COLO829 (cell line): ENCODE measurements around the gene MEGF9.

ENCODE experiments used
- DNase-seq: peaks from one replicate; pipeline ENCODE4 v3.0.0; 2012; ENCODE audit warnings: low spot score

MEGF9 gene

DNA sequence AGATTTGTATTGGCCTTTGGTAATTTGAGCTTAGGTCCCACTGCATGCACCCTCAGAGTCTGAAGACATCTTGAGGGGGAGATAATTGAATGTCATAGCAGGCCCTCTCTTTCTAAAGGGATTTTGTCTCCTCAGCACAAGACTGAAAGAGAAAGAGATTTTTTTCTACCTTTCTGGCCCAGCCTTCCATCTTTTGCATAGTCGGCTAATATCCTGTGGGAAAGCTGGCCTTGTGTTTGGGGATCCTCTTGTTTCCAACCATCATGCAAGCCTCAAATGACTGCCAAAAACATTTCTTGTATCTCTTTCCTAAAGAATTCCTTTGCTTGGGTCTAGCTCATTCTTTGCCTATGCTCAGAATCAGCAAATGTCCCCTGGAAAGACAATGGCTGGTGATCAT, 92.3 kb downstream of the MEGF9 start:
- DNase-seq, result no peak

DNA sequence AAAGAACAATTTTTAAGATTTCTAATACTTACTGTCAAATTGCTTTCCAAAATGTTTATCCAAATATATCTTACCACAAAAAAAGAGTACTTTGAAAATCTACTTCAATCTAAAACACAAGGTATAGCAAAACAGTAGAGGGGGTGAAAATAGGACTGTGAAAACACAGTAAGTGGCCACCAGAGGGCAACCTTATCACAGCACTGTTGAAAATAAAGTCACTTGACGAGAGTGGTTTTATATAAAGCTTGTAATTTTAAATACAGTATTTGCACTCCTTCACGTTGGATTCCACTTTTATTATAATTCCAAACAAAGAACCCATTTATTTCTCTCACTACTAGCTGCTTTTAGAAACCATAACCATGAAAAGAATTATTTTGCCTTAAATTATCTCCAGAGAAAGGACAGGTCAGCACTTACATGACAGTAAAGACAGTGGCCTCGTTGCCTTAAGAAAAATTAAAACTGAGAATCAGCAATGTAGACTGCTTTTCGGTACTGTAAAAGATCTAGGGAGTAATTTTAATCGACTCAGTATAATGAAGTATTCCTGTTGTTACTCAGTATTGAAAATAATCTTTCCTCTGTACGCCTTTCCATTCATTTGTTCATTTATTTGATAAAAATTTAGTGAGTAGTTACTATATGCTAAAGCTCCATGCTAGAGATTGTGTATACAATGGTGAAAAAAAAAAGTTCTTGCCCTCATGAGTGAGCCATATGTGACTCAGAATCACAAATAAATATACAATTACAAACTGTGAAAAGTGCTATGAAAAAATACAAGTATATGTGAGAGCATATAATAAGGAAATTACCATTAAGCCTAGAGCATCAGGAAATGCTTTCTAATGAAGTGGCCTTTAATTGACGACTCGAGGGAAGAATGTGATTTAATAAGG, 94.3 kb downstream of the MEGF9 start:
- peak; percentile 88 for DNase-seq

GRCh38 chr9:120616966-120617935, 97.0 kb downstream of the MEGF9 start:
- peak; percentile 22 for DNase-seq

- no peak for DNase-seq
Observed at GRCh38 chr9:120612218-120612617, 102.1 kb downstream of the MEGF9 start.

DNA sequence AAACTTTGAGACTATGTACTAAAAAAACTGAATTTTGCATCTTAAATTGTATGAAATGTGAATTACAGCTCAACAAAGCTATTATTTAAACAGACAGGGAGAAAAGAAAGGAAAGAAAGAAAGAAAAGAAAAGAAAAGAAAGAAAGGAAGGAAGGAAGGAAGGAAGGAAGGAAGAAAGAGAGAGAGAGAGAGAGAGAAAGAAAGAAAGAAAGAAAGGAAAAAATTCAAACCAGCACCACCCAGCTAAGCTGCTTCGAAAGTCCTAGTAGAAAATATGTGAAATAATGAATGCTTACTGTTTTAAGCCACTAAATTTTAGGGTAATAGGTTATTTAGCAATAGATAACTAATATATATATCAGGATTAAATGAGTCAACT, 102.6 kb downstream of the MEGF9 start:
- DNase-seq, result no peak

DNA sequence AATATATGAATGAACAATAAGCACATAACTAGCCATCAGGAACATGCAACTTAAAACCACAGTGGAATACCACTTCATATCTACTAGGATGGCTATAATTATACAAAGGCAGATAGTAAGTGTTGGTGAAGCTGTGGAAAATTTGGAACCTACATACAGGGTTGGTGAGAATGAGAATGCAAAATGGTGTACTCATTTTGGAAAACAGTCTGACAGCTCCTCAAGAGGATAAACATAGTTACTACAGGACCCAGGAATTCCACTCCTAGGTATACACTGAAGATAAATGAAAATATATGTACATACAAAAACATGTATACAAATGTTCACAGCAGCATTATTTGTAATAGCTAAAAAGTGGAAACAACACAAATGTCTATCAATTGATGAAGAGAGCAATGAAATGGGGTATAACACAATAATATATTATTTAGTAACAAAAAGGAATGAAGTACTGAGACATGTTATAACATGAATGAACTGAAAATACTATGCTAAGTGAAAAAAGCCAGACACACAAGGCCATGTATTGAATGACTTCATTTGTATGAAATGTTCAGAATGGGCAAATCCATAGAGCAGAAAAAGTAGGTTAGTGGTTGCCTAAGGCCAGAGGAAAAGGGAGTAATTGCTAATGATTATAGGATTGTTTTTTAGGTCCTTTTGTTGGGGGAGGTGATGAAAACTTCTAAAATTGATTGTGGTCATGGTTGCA, 103.1 kb downstream of the MEGF9 start:
- DNase-seq, result no peak

- no peak for DNase-seq
Observed at GRCh38 chr9:120609636-120610035, 104.6 kb downstream of the MEGF9 start.

GRCh38 chr9:120608421-120608820, 105.8 kb downstream of the MEGF9 start:
- DNase-seq, result no peak

DNA sequence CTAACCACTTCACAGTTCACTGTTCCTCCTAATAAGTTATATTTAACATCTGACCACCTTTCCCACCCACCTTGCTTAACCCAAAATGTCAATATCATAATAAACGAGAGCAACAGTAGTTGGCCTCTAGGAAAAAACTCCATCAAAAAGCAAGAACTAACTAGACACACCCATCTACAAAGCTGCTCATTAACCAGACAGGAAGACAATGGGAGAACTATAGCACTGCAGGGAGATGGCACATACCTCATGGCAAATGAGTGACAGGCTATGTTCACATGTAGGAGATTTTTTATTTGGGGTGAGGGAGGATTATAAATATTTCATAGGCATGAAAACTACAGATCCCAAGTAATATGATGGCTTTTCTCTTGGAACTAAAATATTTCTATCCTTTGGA, 110.7 kb downstream of the MEGF9 start:
- DNase-seq, result no peak

DNA sequence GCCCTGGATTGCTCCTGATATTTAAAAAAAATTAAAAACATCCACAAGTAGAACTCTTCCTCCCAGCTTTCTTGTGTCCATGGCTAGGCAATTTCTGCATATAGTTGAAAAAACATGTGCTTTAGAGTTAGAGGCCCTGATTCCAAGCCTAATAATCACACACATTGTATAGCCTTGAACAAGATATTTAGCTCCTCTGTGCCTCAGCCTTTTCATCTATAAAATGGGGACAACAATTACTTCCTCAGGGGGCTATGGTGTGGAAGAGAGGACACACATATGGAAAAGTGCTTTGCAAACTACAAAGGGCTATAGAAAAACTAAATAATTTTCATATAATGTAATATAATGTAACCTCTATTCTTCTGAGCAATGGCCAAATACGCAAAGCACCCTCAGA, 111.3 kb downstream of the MEGF9 start:
- no peak for DNase-seq

GRCh38 chr9:120593955-120594277, 120.4 kb downstream of the MEGF9 start:
- DNase-seq, result no peak

GRCh38 chr9:120593250-120593954, 120.9 kb downstream of the MEGF9 start:
- DNase-seq, result no peak

GRCh38 chr9:120592210-120592609, 122.1 kb downstream of the MEGF9 start:
- no peak for DNase-seq

DNA sequence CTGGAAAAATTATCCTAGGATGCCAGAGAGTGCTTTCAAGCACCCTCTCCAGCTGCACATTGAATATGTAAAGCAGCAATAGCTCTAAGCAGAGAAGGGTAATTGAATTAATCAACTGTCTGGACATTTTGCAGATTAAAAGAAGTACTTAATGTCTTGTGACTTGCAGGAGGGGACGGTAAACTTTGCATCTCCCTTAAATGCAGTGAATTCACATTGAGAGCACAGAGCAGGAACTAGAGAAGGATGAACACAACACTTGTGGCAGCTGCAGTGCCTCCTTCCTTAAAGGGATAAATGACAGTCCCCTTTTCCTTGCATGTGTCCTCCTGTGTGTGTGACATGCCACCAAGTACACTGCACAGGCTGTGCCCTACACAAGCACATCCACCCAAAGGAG, 126.9 kb downstream of the MEGF9 start:
- DNase-seq, result no peak

- peak; percentile 99 for DNase-seq
Observed at GRCh38 chr9:120583958-120584369, 130.3 kb downstream of the MEGF9 start.

DNA sequence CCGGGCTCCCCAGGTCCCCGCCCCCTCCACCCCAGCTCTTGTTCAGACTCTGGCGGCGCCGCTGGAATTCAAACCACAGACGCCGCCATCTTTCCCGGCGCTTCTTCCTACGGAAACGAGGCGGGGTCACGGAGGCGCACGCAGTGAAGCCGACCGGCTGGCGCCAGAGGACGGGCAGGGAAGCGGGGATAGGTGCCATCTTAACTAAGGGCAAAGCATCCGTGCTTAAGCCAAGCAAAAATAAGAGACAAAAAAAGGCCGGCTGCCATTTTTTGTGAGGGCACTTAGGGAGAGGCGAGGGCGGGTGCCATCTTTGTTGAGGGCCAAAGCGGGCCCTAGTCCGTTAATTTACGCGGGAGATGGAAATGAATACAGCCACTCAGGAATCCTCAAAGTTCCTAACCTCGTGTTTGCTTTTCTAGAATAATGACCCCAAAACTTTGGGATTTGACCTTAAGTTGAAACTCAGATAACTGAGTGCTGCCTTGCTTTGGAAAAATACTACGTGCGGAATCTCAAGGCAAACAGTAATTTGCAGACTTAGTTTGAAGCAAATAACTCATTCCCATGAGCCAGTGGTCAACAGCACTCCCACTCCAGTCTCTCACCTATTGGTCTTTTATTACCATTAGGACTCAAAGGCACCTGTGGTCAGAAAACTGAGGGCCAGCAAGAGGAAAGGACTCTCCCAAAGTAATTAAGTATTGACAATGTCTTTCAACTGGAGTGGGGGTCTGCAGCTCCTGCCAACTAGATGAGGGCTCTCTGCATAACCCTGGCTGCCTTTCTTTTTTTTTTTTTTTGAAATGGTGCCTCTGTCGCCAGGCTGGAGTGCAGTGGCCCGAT, 134.0 kb downstream of the MEGF9 start, which contains the start of gene CDK5RAP2:
Gene CDK5RAP2, minus strand, starts transcription at position 117 of the 846 bp plus-strand sequence. CDS start 189 bp downstream, outside the sequence.
- DNase-seq, result peak; percentile 97

- no peak for DNase-seq
Observed at GRCh38 chr9:120579139-120580050, 134.9 kb downstream of the MEGF9 start.

- DNase-seq, result no peak
Observed at GRCh38 chr9:120574473-120574872, 139.8 kb downstream of the MEGF9 start.

DNA sequence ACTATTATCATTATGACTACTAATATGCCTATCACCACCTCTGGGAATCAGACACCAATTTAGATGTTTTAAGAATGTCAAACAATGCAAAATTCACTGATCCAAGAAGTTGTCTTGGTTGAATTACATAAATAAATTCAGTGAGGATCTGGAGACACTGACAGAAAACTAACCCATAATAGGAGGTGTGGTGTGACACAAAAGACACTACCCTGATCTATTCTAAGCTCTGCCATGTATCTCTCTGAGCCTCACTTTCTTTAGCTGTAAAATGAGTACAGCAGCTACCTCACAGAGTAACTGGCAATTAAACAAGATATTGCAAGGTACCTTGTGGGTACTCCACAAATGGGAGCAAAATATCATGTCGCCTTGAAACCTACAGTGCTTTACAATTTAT, 141.8 kb downstream of the MEGF9 start:
- DNase-seq, result no peak
